ENCODE results near the gene SPON1. TPM values are rescaled to one million over a fixed set of nuclear protein-coding genes. Genes with fewer than 3 reads are reported as not detected.

The SPON1 gene
- total and polyA plus RNA-seq, 2 donors (not counting 1 experiment from before 2014, with no cell fraction given): 0.30 TPM; not detected in 1

GRCh38 chr11:14105446-14105845 lies 142.9 kb downstream of the SPON1 start:
- H2AFZ ChIP-seq (ENCODE audit: insufficient read depth, low read depth, low read length, poor library complexity, severe bottlenecking): no peak overlapping the region
- 17% methylated on average over 1 of the region's 1 CpG for WGBS (ENCODE audit: insufficient coverage)
- H3K4me2 ChIP-seq (replicated peaks; ENCODE audit: low read depth, low read length, poor library complexity, severe bottlenecking): peak overlapping the region; percentile 39
- CTCF ChIA-PET: no interaction called here
- Mint-ChIP-seq H3K9me3 (ENCODE audit: insufficient read depth) (no peaks in the 10 kb centered on the region), H3K4me1 (peaks cover 8% of the 10 kb centered on the region), H3K4me3 (peak overlapping the region; percentile 42), H3K27me3 (peaks cover 3% of the 10 kb centered on the region), H3K27ac (no peak overlapping the region)
- intact Hi-C loops (cut with micrococcal nuclease): no loop called here
- no peaks in the 10 kb centered on the region for H3K79me2 ChIP-seq (ENCODE audit: control insufficient read depth, insufficient read depth, low read length)
- H3K4me1 ChIP-seq (ENCODE audit: control insufficient read depth in 2 of 2, insufficient read depth in 2 of 2, low read length in 2 of 2): peaks cover 4 to 11% of the 10 kb centered on the region in 2 donors
- DNase-seq: no peak
- peaks cover 0 to 2% (median 0%) of the 10 kb centered on the region in 4 experiments for H3K27me3 ChIP-seq (replicated peaks in 1 of 4; ENCODE audit: control extremely low read depth in 1 of 4, control insufficient read depth in 3 of 4, insufficient read depth in 4 of 4, low read length in 3 of 4)
- TF ChIP-seq EZH2 (IDR thresholded peaks at IDR 0.05; ENCODE audit: borderline replicate concordance, insufficient read depth, low read depth, low read length, poor library complexity, severe bottlenecking) (no peak), CTCF (IDR thresholded peaks at IDR 0.05) (no peak)
- H4K20me1 ChIP-seq (ENCODE audit: control insufficient read depth, insufficient read depth, low read length, poor library complexity, severe bottlenecking): no peaks in the 10 kb centered on the region
- no peak overlapping the region for H3K27ac ChIP-seq (ENCODE audit: low read length in 2 of 2)
- no peaks in the 10 kb centered on the region for H3K9me3 ChIP-seq (ENCODE audit: control extremely low read depth in 1 of 3, control insufficient read depth in 2 of 3, insufficient read depth in 1 of 3, low read length in 2 of 3)
- POLR2A ChIA-PET: no interaction called here
- H3K4me3 ChIP-seq (ENCODE audit: control extremely low read depth in 1 of 5, extremely low read depth in 1 of 5, insufficient read depth in 1 of 5, low read depth in 2 of 5, low read length in 4 of 5): no peak overlapping the region
- H3K9ac ChIP-seq (ENCODE audit: low read length): no peak overlapping the region
- ATAC-seq (ENCODE audit: low read depth): no peak
- no peaks in the 10 kb centered on the region for H3K36me3 ChIP-seq (replicated peaks in 1 of 2; ENCODE audit: control extremely low read depth in 1 of 2, control insufficient read depth in 1 of 2, extremely low read depth in 1 of 2, insufficient read depth in 2 of 2, low read length in 1 of 2)

- Histone ChIP-seq H3K9ac (ENCODE audit: low read length) (no peak overlapping the region), H3K4me1 (ENCODE audit: control insufficient read depth in 2 of 2, insufficient read depth in 2 of 2, low read length in 2 of 2) (peaks cover 4 to 11% of the 10 kb centered on the region in 2 donors), H3K4me3 (ENCODE audit: control extremely low read depth in 1 of 5, extremely low read depth in 1 of 5, insufficient read depth in 1 of 5, low read depth in 2 of 5, low read length in 4 of 5) (no peak overlapping the region), H3K79me2 (ENCODE audit: control insufficient read depth, insufficient read depth, low read length) (no peaks in the 10 kb centered on the region), H3K4me2 (replicated peaks; ENCODE audit: low read depth, low read length, poor library complexity, severe bottlenecking) (no peak overlapping the region), H4K20me1 (ENCODE audit: control insufficient read depth, insufficient read depth, low read length, poor library complexity, severe bottlenecking) (no peaks in the 10 kb centered on the region), H3K36me3 (replicated peaks in 1 of 2; ENCODE audit: control extremely low read depth in 1 of 2, control insufficient read depth in 1 of 2, extremely low read depth in 1 of 2, insufficient read depth in 2 of 2, low read length in 1 of 2) (no peaks in the 10 kb centered on the region), H3K27me3 (replicated peaks in 1 of 4; ENCODE audit: control extremely low read depth in 1 of 4, control insufficient read depth in 3 of 4, insufficient read depth in 4 of 4, low read length in 3 of 4) (peaks cover 0 to 2% (median 0%) of the 10 kb centered on the region in 4 experiments), H3K9me3 (ENCODE audit: control extremely low read depth in 1 of 3, control insufficient read depth in 2 of 3, insufficient read depth in 1 of 3, low read length in 2 of 3) (no peaks in the 10 kb centered on the region), H3K27ac (ENCODE audit: low read length in 2 of 2) (no peak overlapping the region), H2AFZ (ENCODE audit: insufficient read depth, low read depth, low read length, poor library complexity, severe bottlenecking) (no peak overlapping the region)
- Mint-ChIP-seq H3K4me3 (no peak overlapping the region), H3K27ac (no peak overlapping the region), H3K9me3 (ENCODE audit: insufficient read depth) (no peaks in the 10 kb centered on the region), H3K4me1 (peaks cover 8% of the 10 kb centered on the region), H3K27me3 (peaks cover 3% of the 10 kb centered on the region)
- POLR2A ChIA-PET: no interaction called here
- WGBS (ENCODE audit: insufficient coverage): 83% methylated on average over 3 of the region's 5 CpGs
- TF ChIP-seq EZH2 (IDR thresholded peaks at IDR 0.05; ENCODE audit: borderline replicate concordance, insufficient read depth, low read depth, low read length, poor library complexity, severe bottlenecking) (no peak), CTCF (IDR thresholded peaks at IDR 0.05) (no peak)
- ATAC-seq (ENCODE audit: low read depth) (no peak), DNase-seq (no peak)
- intact Hi-C loops (cut with micrococcal nuclease): no loop called here
- CTCF ChIA-PET: no interaction called here
Measured at GRCh38 chr11:14106303-14107049, 144.0 kb downstream of the SPON1 start.

Measured in B cell (primary cell).